Trophoblast cell (in vitro differentiated cells and primary cell): Measurements from ENCODE around the gene IKBIP.
"Not testable (repeated sequence)": the region's sequence is repeated elsewhere in the genome, so short reads cannot be mapped to it uniquely, and the experiment has no call there.

Source experiments
- DNase-seq, 2 donors: peaks; one replicate each; pipeline ENCODE4 v3.0.0-alpha.2; 2016
- H2AFZ ChIP-seq: 2 replicates; pipeline ENCODE4 v1.6.1; 2013; ENCODE audit warnings: low read length, moderate library complexity, mild to moderate bottlenecking; ENCODE audit not compliant: insufficient read depth, poor library complexity
- H2AK5ac ChIP-seq: 2 replicates; pipeline ENCODE4 v1.6.1; 2013; ENCODE audit warnings: mild to moderate bottlenecking, low read length
- H2BK120ac ChIP-seq: 2 replicates; pipeline ENCODE4 v1.6.1; 2013; ENCODE audit warnings: low read length, mild to moderate bottlenecking, moderate library complexity; ENCODE audit not compliant: insufficient read depth, poor library complexity
- H2BK12ac ChIP-seq: 2 replicates; pipeline ENCODE4 v1.6.1; 2013; ENCODE audit warnings: mild to moderate bottlenecking, low read length, moderate library complexity
- H2BK5ac ChIP-seq: 2 replicates; pipeline ENCODE4 v1.6.1; 2013; ENCODE audit warnings: low read length, low read depth, moderate library complexity, mild to moderate bottlenecking; ENCODE audit not compliant: poor library complexity
- H3K14ac ChIP-seq: 2 replicates; pipeline ENCODE4 v1.6.1; 2013; ENCODE audit warnings: mild to moderate bottlenecking, low read length
- H3K18ac ChIP-seq: 2 replicates; pipeline ENCODE4 v1.6.1; 2013; ENCODE audit warnings: mild to moderate bottlenecking, low read length
- H3K23ac ChIP-seq: 2 replicates; pipeline ENCODE4 v1.6.1; 2013; ENCODE audit warnings: low read length
- H3K27ac ChIP-seq: 2 replicates; pipeline ENCODE4 v1.5.1; 2013; ENCODE audit warnings: low read depth, mild to moderate bottlenecking, inconsistent platforms, low read length, moderate library complexity
- H3K27me3 ChIP-seq: 2 replicates; pipeline ENCODE4 v1.6.1; 2013; ENCODE audit warnings: inconsistent platforms, mild to moderate bottlenecking, low read length, moderate library complexity; ENCODE audit not compliant: insufficient read depth
- H3K36me3 ChIP-seq, 2 experiments: 1 replicate in 1 of 2; 2 replicates in 1 of 2; pipeline ENCODE4 v1.6.1; 2013; ENCODE audit warnings: low read length in 2 of 2, mild to moderate bottlenecking in 2 of 2, moderate library complexity in 1 of 2; ENCODE audit not compliant: insufficient read depth in 2 of 2, control insufficient read depth in 1 of 2
- H3K4ac ChIP-seq: 2 replicates; pipeline ENCODE4 v1.6.1; 2013; ENCODE audit warnings: low read depth, mild to moderate bottlenecking, low read length, moderate library complexity
- H3K4me1 ChIP-seq, 2 experiments: 1 replicate in 1 of 2; 2 replicates in 1 of 2; pipeline ENCODE4 v1.6.1; 2013; ENCODE audit warnings: low read length in 2 of 2, mild to moderate bottlenecking in 2 of 2, moderate library complexity in 1 of 2; ENCODE audit not compliant: insufficient read depth in 2 of 2, control insufficient read depth in 1 of 2
- H3K4me2 ChIP-seq: 2 replicates; pipeline ENCODE4 v1.6.1; 2013; ENCODE audit warnings: inconsistent platforms, mild to moderate bottlenecking, low read length, moderate library complexity
- H3K4me3 ChIP-seq: 2 replicates; pipeline ENCODE4 v1.5.1; 2013; ENCODE audit warnings: mild to moderate bottlenecking, low read depth, low read length, inconsistent platforms
- H3K79me1 ChIP-seq: one replicate; pipeline ENCODE4 v1.6.1; 2013; ENCODE audit warnings: low read length
- H3K79me2 ChIP-seq: 2 replicates; pipeline ENCODE4 v1.6.1; 2013; ENCODE audit warnings: low read length, mild to moderate bottlenecking; ENCODE audit not compliant: control insufficient read depth, insufficient read depth, poor library complexity
- H3K9ac ChIP-seq: 2 replicates; pipeline ENCODE4 v1.6.1; 2013; ENCODE audit warnings: mild to moderate bottlenecking, low read length
- H3K9me3 ChIP-seq: 2 replicates; pipeline ENCODE4 v1.6.1; 2013; ENCODE audit warnings: low read depth, mild to moderate bottlenecking, control low read depth, inconsistent platforms, low read length; ENCODE audit not compliant: insufficient read depth
- H4K12ac ChIP-seq: 2 replicates; pipeline ENCODE4 v1.6.1; 2013; ENCODE audit warnings: low read depth, mild to moderate bottlenecking, low read length, moderate library complexity
- H4K8ac ChIP-seq: 2 replicates; pipeline ENCODE4 v1.6.1; 2013; ENCODE audit warnings: low read depth, mild to moderate bottlenecking, low read length, moderate library complexity
- H4K91ac ChIP-seq: one replicate; pipeline ENCODE4 v1.6.1; 2013; ENCODE audit warnings: low read depth, mild to moderate bottlenecking, low read length, moderate library complexity
- WGBS: extraction: QIAGEN DNeasy Blood & Tissue Kit; methylation state at CpG from one replicate; pipeline ENCODE4 v1.1.7; 2013; ENCODE audit warnings: missing lambda C conversion rate; ENCODE audit not compliant: insufficient read length, insufficient coverage; ENCODE audit errors: extremely low coverage; 5-methylcytosine and 5-hydroxymethylcytosine counted together

The IKBIP gene

GRCh38 chr12:98610596-98610995 is 34.0 kb downstream of the IKBIP start:
- no peak overlapping the region for H2AFZ ChIP-seq
- H2BK120ac ChIP-seq, result no peak overlapping the region
- no peak overlapping the region for H3K9ac ChIP-seq
- H3K27me3 ChIP-seq, result no peaks in the 10 kb centered on the region
- H3K4me2 ChIP-seq, result no peak overlapping the region
- no peak overlapping the region for H2BK12ac ChIP-seq
- H3K4ac ChIP-seq, result no peak overlapping the region
- no peak overlapping the region for H3K4me3 ChIP-seq
- H3K27ac ChIP-seq, result no peak overlapping the region
- no peak overlapping the region for H4K8ac ChIP-seq
- no peak overlapping the region for H3K14ac ChIP-seq
- H3K18ac ChIP-seq, result no peak overlapping the region
- no peaks in the 10 kb centered on the region for H3K9me3 ChIP-seq
- H3K36me3 ChIP-seq, result peaks cover 0 to 2% of the 10 kb centered on the region in 2 experiments
- DNase-seq, result no peak
- no CpG with 5 or more reads among the region's 2 CpGs for WGBS
- H2BK5ac ChIP-seq, result no peak overlapping the region
- H3K4me1 ChIP-seq, result no peaks in the 10 kb centered on the region
- H2AK5ac ChIP-seq, result no peak overlapping the region
- no peaks in the 10 kb centered on the region for H3K79me1 ChIP-seq
- H4K91ac ChIP-seq, result no peak overlapping the region
- H4K12ac ChIP-seq, result no peak overlapping the region
- no peak overlapping the region for H3K23ac ChIP-seq
- no peaks in the 10 kb centered on the region for H3K79me2 ChIP-seq

GRCh38 chr12:98606359-98606988 is 38.1 kb downstream of the IKBIP start:
- Histone ChIP-seq H3K79me2 (no peaks in the 10 kb centered on the region), H3K9ac (no peak overlapping the region), H2BK5ac (no peak overlapping the region), H3K4me3 (no peak overlapping the region), H3K4me2 (no peak overlapping the region), H3K36me3 (peaks cover 8 to 16% of the 10 kb centered on the region in 2 experiments), H3K27me3 (no peaks in the 10 kb centered on the region), H3K4ac (no peak overlapping the region), H4K12ac (no peak overlapping the region), H2AFZ (no peak overlapping the region), H4K91ac (no peak overlapping the region), H3K18ac (no peak overlapping the region), H2AK5ac (no peak overlapping the region), H2BK12ac (no peak overlapping the region), H3K23ac (no peak overlapping the region), H3K79me1 (no peaks in the 10 kb centered on the region), H3K4me1 (no peaks in the 10 kb centered on the region), H4K8ac (no peak overlapping the region), H3K9me3 (no peaks in the 10 kb centered on the region), H3K14ac (no peak overlapping the region), H3K27ac (no peak overlapping the region), H2BK120ac (no peak overlapping the region)
- WGBS, result no CpG with 5 or more reads among the region's 2 CpGs
- no peak for DNase-seq

GRCh38 chr12:98601924-98602323 is 42.7 kb downstream of the IKBIP start:
- Histone ChIP-seq H3K79me1 (no peaks in the 10 kb centered on the region), H3K18ac (no peak overlapping the region), H3K27ac (no peak overlapping the region)

GRCh38 chr12:98597313-98597712 is 47.3 kb downstream of the IKBIP start:
- not testable (repeated sequence) for H3K9me3 ChIP-seq, DNase-seq, H3K27me3 ChIP-seq, H3K4ac ChIP-seq, H4K8ac ChIP-seq, H3K23ac ChIP-seq, H2BK120ac ChIP-seq, H4K91ac ChIP-seq, H2BK12ac ChIP-seq, H3K4me2 ChIP-seq, H3K18ac ChIP-seq, H3K79me2 ChIP-seq, H3K27ac ChIP-seq, H3K9ac ChIP-seq, H3K4me1 ChIP-seq, H2AK5ac ChIP-seq, H4K12ac ChIP-seq, H2AFZ ChIP-seq, H3K79me1 ChIP-seq, H2BK5ac ChIP-seq, H3K14ac ChIP-seq, H3K4me3 ChIP-seq
- no CpG with 5 or more reads among the region's 5 CpGs for WGBS
- H3K36me3 ChIP-seq, result peaks cover 29 to 41% of the 10 kb centered on the region in 2 experiments

More at GRCh38 chr12:98601924-98602323, 42.7 kb downstream of the IKBIP start:
- H2BK120ac ChIP-seq, result no peak overlapping the region
- H2BK5ac ChIP-seq, result no peak overlapping the region
- no peak overlapping the region for H2BK12ac ChIP-seq
- H2AFZ ChIP-seq, result no peak overlapping the region
- H2AK5ac ChIP-seq, result no peak overlapping the region
- H3K9me3 ChIP-seq, result no peaks in the 10 kb centered on the region
- H3K79me2 ChIP-seq, result no peaks in the 10 kb centered on the region
- no peak overlapping the region for H3K9ac ChIP-seq
- no peak overlapping the region for H3K4me3 ChIP-seq
- H3K4me2 ChIP-seq, result no peak overlapping the region
- no peak overlapping the region for H3K14ac ChIP-seq
- no peak overlapping the region for H4K12ac ChIP-seq
- no peaks in the 10 kb centered on the region for H3K27me3 ChIP-seq
- no peak overlapping the region for H4K91ac ChIP-seq
- H3K4ac ChIP-seq, result no peak overlapping the region
- H3K36me3 ChIP-seq, result peaks cover 30 to 46% of the 10 kb centered on the region in 2 experiments
- no peak overlapping the region for H3K23ac ChIP-seq
- H4K8ac ChIP-seq, result no peak overlapping the region
- WGBS, result no CpG with 5 or more reads among the region's 8 CpGs
- no peaks in the 10 kb centered on the region for H3K4me1 ChIP-seq
- no peak for DNase-seq
